Sigmoid colon (tissue), 4 donors: Measurements from ENCODE around the gene KRTAP3-3.

ENCODE experiments used
- CTCF ChIP-seq, 4 experiments: fragments of 450-650 bp in 3 of 4; fragments of 200-600 bp in 1 of 4; IDR thresholded peaks; one replicate each; pipeline ENCODE4 v1.5.1; 2016 to 2019; ENCODE audit warnings: antibody characterized with exemption in 4 of 4, mild to moderate bottlenecking in 3 of 4, moderate library complexity in 2 of 4
- EP300 ChIP-seq, 4 donors: sonication (generic); formaldehyde crosslinking; IDR thresholded peaks; one replicate each; pipeline ENCODE4 v1.6.1; 2017; ENCODE audit warnings: antibody characterized with exemption in 4 of 4
- POLR2A ChIP-seq, 2 donors: fragments of 450-650 bp; IDR thresholded peaks; one replicate each; pipeline ENCODE4 v1.6.1; 2016; ENCODE audit warnings: antibody characterized with exemption in 2 of 2, mild to moderate bottlenecking in 2 of 2, moderate library complexity in 2 of 2
- POLR2AphosphoS5 ChIP-seq, 4 donors: sonication (generic); formaldehyde crosslinking; IDR thresholded peaks; one replicate each; pipeline ENCODE4 v1.6.1; 2017; ENCODE audit warnings: antibody characterized with exemption in 4 of 4

- TF ChIP-seq CTCF (IDR thresholded peaks at IDR 0.05) (no peak), POLR2A (IDR thresholded peaks at IDR 0.05) (no peak), POLR2AphosphoS5 (IDR thresholded peaks at IDR 0.05) (no peak), EP300 (IDR thresholded peaks at IDR 0.05) (no peak)
Measured at GRCh38 chr17:41001795-41002194, 7.8 kb upstream of the KRTAP3-3 start.
